Activated gamma-delta T cell treated with anti-CD3 and anti-CD28 coated beads, Interleukin-2, amount 50 U/mL, for 16 hours (primary cell): Measurements from ENCODE around the gene KIF5A.

Experiments
- DNase-seq: peaks from one replicate; pipeline ENCODE4 v3.0.0-alpha.2; 2020; ENCODE audit warnings: low read depth

KIF5A gene

DNA sequence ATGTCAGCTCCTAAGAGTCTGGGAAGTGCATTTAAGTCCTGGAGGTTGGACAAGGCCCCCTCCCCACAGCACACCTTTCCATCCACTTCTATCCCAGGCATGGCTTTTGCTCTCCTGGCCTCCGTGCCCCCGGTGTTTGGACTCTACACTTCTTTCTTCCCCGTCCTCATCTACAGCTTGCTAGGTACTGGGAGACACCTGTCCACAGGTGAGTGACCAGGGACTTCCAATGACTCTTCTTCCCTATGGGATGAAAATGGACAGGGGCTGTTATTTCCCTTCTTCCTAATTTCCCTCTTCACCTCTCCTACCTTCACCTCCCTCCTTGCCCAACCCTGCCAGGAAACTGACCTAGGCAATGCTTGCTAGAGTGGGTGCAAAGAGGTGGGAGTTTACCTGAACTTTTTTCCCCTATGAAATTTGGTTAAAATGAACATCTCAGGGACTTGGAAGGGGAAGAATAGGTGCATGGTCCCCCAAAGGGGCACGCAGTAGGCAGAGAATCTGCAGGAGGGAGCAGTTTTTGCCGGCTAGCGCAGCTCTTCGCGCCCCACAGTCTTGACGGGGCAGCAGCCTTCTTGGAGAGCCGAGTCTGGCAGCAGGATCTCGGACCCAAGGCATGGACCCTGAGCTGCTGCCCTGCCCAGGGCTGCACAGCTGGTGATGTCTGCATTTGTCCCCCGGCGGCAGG, 70.5 kb downstream of the KIF5A start:
- no peak for DNase-seq

DNA sequence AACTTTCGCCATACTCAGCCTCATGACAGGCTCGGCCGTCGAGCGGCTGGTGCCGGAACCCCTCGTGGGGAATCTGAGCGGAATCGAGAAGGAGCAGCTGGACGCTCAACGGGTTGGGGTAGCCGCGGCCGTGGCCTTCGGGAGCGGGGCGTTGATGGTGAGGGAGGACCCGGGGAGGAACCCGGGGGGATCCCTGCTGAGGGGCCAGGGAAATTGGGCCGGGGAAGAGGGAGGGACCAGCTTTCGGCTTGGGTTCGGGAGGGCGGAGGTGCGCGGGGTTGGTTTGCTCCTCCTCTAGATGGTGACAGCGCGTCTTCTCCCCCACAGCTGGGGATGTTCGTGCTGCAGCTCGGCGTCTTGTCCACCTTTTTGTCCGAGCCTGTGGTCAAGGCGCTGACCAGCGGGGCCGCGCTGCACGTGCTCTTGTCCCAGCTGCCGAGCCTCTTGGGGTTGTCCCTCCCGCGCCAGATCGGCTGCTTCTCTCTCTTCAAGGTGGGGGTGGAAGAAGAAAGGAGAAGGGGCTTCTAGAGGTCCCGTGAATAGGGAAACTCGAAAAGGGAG, 71.2 kb downstream of the KIF5A start:
- DNase-seq = no peak

DNA sequence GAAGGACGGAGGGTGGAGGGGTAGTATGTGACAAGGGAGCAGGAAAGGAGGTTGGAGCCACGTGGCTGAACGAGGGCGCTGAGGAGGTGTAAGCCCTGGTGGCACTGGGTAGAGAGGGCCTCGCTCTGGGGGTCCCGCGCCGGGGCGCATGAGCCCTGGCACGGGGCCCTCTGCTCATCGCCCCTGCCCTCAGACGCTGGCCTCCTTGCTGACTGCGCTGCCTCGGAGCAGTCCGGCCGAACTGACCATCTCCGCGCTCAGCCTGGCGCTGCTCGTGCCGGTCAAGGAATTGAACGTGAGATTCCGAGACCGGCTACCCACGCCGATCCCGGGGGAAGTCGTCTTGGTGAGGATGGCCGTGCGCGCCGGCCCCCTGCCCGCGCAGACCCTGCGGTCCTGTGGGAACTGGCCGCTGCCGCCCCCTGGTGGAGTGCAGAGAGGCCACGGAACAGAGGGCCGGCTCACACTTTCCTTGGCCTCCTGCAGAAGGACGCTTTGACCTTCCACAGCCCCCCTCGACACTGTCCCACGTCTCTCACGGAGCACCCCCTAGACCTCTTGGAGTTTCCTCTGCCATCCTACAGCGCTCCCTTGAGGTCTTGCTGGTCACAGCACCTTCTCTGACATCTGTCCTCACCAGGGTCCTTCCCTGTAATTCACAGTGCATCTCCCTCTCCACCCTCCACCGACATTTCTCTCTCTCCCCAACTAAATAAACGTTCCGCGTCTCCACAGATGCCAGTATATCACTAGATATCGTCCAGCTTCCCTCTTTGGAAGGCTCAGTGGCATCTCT, 71.9 kb downstream of the KIF5A start:
- DNase-seq = no peak

DNA sequence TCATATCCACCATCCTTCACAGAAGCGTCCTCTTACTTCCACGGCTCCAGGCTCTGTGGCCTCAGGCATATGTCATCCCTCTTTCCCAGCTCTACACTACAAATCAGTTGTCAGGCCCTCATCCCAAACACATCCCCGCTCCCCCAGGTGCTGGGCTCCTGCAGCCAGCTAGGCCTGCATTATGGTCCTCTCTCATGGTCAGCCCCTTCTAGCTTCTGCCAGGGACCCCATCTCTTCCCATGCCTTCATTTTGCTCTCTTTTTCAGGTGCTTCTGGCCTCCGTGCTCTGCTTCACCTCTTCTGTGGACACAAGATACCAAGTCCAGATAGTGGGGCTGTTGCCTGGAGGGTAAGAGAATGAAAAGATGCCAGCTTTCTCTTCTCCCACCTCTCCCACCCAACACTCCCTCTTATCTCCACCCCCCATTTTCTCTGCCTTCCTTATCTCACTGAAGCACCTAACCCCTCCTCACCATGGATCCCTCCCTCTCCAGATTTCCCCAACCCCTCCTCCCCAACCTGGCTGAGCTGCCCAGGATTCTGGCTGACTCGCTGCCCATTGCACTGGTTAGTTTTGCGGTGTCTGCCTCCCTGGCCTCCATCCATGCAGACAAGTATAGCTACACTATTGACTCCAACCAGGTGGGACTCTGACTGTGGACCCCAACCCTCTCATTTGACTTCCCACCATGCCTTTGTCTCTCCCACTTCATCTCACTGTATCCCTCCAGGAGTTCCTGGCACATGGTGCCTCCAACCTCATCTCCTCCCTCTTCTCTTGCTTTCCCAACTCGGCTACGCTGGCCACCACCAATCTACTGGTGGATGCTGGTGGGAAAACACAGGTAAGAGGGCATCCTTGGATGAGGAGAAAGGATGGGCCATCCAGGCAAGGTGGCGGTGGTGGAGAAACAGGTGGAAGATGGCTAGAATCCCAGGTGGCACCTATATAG, 72.7 kb downstream of the KIF5A start:
- DNase-seq = no peak

- no peak for DNase-seq
These were observed 73.5 kb downstream of the KIF5A start for GRCh38 chr12:57623385-57623784.

GRCh38 chr12:57623811-57624390, 74.1 kb downstream of the KIF5A start:
- DNase-seq = no peak

DNA sequence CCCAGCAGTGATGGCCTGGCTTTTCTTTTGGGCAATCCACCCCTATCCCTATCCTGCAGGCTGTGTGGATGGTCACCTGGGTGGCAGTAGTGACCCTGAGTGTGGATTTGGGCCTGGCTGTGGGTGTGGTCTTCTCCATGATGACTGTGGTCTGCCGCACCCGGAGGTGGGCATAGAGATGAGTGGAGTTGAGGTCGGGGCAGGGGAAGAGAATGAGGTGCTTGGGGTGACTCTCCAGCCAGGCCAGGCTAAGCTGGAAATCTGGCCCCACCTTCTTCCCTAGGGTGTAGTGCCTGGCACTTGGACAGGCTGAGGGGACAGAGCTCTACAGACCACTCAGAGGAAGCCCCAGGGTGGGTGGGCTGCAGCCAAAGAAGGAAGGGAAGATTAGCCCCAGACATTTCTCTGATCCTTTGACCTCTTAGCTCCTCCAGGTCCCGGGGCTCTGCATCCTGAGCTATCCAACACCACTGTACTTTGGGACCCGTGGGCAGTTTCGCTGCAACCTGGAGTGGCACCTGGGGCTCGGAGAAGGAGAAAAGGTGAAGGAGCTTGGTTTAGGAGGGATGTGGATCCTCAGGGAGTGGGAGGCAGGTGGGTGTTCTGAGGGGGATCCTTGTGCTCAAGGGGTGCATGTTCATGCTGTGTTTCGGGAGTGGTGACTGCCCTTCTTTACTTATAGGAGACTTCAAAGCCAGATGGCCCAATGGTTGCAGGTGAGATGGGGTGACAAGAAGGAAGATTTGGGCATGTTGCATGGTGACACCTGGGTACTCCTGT, 74.8 kb downstream of the KIF5A start:
- DNase-seq = no peak

- no peak for DNase-seq
These were observed 75.6 kb downstream of the KIF5A start for GRCh38 chr12:57625261-57626032.

DNA sequence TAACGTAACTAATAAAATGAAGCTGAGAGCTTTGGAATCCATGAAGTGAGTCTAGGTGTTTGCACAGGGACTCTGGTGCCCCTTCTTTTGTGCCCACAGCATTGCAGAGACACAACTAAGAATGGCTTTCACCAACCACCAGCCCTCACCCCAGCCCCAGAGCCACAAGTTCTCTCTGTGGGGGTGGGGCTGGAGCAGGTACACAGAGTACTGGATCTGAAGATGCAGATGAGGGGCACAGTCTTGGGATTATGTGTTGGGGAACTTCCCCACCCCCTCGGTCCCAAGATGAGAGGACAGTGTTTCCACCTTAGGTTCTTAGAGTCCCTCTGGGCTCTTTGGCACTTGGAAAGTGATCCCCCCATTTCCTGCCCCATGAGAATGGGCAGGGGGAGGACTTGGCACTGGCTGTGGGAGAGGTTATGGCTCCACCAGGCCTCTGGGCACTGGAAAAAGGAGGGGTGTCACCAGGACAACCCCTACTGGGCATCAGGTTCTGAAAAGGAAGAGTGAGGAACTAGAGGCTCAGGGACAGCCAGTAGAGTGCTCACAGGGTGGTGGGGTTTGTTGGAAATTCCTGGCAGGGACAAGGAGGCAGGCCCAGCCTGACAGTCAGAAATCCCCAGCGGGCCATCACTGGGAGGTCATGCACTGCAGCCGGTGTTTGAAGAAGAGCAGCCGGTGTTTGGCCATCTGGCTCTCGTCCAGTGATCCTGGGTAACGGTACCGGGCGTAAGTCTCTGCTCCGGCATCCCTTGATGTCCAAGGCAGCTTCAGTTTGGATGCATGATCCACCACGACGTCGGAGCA, 76.5 kb downstream of the KIF5A start:
- DNase-seq = no peak

DNA sequence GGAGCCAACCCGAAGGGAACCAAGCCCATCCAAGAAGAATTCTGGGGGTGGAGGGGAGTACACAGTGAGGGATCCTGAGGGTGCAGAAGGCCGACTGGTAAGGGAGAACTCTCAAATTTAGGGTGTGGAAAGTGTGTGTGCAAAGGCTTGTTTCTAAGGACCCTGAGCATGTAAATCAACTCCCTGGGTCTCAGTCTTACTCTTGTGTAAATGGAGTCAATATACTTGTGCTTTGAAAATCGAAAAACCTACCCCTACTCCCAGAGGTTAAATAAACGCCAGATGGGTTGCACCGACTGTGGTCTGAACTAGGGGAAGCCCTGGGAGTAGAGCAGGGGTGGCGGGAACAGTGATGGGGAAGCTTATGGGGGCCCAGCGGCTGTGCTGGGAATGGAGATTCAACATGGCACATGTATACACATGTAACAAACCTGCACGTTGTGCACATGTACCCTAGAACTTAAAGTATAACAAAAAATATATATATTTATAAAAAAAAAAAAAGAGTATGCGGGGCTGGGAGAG, 77.1 kb downstream of the KIF5A start:
- no peak for DNase-seq

- no peak for DNase-seq
These were observed 77.8 kb downstream of the KIF5A start for GRCh38 chr12:57627501-57628279.

DNA sequence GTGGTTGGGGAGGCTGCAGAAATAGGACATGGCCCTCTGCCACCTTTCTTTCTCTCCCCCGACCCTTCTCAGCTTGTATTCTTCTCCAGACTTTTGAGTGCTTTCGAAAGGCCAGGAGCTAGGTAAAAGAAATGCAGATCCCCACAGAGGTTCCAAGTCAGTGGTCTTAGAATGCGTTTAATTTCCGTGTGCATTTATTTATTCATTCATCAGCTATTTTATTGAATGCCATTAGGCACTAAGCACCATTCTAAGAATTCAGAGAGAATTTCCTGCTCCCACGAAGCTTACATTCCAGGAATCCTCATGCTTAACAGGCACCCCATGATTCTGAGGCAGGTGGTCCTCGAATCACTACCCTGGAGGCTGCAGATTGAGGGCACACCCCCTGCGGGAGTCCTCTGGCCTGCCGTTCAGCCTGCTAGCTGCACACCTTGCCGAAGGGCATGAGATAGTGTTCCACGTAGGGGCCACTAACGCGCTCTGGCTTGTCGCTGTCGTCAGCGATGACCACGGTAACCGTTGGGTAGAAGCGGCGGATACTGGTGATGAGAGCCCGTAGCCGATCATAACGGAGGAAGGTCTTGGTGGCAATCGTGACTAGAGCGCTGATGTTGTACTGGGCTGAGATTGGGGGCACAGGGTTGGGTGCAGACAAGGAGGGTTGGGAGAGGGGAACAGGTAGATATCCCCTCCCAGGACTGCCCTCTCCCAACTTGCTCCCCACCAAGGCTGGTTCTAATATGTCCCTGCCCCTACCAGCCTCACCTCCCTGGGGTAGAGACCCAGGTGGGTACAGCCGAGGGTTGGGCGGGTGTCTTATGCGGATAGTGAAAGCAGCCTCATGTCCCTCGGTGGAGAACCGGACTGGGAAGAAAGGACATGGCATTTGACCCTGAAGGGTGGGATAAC, 78.7 kb downstream of the KIF5A start:
- DNase-seq = no peak

- DNase-seq = no peak
These were observed 80.1 kb downstream of the KIF5A start for GRCh38 chr12:57629897-57630471.

DNA sequence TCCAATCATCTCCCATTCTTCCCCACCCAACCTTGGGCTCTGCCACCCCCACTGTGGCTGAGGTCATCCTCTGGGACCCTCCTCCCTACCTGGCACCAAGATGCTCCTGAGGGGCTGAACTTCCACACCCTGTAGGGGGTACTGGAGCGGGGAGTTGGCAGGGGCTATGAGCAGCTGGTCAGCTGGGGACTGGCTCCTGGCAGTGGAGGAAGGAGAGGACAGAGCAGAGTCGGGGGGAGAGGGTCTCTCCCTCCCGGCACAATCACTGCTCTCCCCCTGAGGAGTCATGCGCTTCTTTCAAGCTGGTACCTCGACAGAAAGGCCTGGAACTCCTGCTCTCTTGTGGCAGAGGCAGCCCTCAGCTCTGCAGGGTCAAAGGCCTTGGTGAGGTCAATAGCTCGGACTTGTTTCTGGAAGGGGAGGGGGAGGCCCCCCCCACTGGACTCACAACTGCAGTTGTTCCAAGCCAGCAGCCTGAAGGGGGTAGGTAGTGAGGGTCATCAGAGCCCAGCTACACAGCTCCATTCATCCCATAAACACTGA, 81.1 kb downstream of the KIF5A start:
- no peak for DNase-seq

- no peak for DNase-seq
These were observed 81.8 kb downstream of the KIF5A start for GRCh38 chr12:57631566-57632072.
